ENCODE data around the gene PRKCH.

The PRKCH gene

DNA sequence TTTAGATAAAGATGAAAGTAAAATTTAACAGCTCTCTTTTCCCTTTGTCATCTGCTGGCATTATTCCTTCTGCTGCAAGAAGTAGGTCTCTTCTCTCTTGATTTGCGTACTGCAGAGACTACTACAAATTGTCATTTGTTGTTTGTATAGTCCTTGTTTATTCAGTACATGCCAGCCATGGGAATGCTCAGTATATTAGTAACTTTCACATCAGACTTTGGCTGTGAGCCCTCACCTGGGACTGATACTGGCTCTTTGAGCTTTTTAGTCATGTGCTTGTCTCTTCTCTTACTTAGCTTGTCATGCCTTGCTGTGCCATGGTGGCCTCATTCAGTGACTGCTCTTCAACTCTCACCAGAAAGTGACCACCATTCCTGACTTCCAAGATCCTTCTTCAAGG, 169.8 kb downstream of the PRKCH start:
- DNase-seq = no peak
- intact Hi-C loops (cut with DNase I) = no loop called here

DNA sequence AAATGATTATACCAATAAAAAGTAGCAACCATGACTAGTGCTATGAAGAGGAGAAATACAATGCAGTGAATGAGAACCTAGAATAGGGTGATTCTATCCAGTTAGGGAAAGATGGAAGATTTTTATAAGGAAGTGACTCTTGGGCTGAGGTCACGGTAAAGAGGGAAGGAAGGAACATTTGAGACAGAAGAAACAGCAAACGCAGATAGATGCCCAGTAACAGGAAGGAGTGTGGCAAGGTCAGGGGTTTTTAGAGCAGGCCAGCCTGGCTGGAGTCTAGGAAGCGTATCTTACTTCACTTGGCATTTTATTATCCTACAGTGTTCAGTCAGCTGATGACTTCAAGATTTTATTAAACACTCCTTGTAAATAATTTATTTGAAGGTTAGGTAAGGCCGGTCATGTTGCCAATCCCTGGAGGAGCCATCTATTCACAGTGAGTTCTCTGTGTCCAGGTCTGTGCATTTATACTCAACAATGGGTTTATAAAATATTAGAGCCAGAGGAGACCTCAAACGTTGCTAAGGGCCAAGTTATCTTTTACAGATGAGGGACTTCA, 170.6 kb downstream of the PRKCH start:
- DNase-seq = peak in 4 of 42 donors; percentile 13 to 45 (median 23)

DNA sequence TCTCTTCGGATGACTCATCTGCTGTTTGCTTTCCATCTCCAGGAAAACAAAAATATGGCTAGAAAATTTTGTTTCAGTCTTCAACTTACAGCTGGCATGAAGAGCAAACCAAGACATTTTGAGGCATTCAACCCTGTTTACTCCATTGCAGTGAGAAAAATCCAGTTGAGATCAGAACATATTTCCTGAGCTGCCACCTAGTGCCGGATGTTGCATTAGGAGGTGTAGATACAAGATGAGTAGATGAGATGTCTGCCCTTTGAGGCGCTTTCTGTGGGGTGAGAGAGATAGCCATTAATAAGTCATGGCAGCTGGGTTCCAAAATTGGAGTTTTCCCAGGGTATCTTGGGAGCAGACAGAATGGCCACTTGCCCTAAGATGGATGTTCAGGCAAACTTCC, 171.1 kb downstream of the PRKCH start:
- intact Hi-C loops (cut with DNase I) = no loop called here
- DNase-seq = no peak

More for the DNA sequence above, 170.6 kb downstream of the PRKCH start:
- intact Hi-C loops (cut with DNase I) = no loop called here

DNA sequence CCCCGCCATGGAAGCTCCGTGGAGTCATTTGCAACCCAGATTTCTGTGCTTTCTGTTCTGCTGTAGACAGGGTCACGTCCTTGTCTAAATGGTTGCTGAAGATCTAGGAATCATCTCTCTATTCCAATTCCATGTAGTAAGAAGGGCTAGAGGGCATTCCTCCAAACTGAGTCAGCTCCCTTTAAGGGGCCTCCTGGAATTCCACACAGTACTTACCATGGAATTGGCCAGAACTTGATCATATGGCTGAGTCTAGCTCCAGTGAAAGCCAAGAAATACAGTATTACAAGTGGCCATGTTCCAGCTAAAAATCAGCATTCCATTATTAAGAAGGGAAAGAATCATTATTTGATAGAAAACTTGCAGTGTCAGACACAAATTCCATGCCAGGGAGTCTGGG, 171.9 kb downstream of the PRKCH start:
- no peak for DNase-seq
- intact Hi-C loops (cut with DNase I) = no loop called here

DNA sequence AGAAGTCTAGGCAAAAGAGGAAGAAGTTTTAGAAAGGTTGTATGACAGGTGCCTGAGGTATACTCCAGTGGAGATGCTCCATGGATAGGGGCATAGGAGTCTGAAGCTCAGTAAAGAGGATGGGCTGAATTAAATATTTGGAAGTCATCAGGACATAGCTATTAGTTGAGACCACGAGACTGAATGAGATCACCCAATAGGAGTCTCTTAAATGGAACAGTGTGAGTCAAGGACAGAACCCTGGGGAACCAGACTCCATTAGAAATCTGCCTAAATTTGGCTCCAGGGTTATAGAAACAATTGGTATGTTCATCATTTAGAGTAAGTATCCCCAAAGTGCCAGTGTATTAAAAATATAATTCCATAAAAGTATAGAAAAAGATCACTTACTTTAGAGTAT, 172.6 kb downstream of the PRKCH start:
- DNase-seq = no peak
- intact Hi-C loops (cut with DNase I) = no loop called here

DNA sequence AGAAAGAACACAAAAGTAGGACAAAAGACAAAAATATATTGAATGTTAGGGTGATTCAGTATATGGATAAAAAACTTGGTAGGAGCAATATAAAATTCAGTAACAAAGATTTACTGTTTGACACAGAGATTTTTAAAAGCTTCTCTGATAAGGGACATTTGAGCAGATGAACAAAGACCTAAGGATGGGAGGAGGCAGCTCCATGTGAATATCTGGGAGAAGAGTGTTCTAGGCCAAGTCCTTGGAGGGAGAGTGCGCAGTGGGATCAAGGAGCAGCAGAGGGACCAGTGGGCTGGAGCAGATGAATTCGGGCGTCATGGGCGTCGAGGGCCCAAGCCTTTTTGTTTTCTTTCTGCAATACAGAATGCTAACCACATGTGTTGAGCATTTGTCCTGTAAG, 174.4 kb downstream of the PRKCH start:
- DNase-seq = no peak
- intact Hi-C loops (cut with DNase I) = no loop called here

DNA sequence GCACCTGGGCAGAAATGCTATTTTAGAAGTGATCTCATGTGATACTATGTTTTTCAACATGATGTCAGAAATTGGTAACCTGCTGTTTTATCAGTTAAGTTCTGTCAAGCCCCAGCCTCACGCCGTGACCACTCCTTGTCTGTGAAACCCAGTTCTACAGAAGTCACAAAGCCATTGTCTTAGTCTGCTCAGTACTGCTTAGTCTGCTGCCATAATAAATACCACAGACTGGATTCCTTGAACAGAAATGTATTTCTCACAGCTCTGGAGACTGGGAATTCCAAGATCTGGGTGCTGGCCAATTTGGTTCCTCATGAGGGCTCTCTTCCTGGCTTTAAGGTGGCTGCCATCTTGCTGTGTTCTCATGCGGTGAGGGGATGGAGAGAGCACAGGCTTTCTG, 176.9 kb downstream of the PRKCH start:
- intact Hi-C loops (cut with DNase I) = no loop called here

DNA sequence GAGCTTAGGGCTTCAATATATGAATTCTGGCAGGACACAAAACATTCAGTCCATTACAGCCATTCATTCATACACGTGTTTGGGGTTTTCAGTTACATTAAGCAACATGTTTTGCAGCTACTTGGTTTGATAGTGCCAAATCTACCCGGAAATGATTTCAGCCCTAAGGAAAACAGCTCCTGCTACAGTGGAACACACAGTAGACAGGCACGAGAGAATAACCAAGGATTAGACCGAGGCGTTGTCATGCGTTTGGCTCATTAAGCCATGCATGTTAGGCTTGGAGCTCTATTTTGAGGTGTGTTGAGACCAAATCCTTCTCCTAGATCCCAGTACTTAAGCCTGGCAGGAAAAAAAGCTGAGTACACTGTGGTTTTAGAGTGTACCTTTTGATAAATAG, 177.4 kb downstream of the PRKCH start:
- intact Hi-C loops (cut with DNase I) = no loop called here
- no peak for DNase-seq

More for the DNA sequence above, 176.9 kb downstream of the PRKCH start:
- no peak for DNase-seq

DNA sequence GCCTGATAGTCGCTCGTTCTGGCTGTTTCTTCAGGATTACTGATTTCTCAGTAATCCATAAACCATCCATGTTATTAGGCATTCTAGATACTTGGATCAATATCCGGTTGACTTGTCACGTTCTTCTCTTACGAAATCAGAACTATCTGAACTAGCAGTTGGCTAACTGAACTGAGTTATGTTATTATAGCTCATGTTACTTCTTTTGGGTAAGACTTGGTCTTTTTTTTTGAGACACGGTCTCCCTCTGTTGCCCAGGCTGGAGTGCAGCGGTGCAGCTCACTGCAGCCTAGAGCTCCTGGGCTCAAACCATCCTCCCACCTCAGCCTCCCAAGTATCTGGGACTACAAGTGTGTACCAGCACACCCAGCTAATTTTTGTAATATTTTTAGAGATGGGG, 178.6 kb downstream of the PRKCH start:
- intact Hi-C loops (cut with DNase I) = no loop called here
- DNase-seq = no peak

DNA sequence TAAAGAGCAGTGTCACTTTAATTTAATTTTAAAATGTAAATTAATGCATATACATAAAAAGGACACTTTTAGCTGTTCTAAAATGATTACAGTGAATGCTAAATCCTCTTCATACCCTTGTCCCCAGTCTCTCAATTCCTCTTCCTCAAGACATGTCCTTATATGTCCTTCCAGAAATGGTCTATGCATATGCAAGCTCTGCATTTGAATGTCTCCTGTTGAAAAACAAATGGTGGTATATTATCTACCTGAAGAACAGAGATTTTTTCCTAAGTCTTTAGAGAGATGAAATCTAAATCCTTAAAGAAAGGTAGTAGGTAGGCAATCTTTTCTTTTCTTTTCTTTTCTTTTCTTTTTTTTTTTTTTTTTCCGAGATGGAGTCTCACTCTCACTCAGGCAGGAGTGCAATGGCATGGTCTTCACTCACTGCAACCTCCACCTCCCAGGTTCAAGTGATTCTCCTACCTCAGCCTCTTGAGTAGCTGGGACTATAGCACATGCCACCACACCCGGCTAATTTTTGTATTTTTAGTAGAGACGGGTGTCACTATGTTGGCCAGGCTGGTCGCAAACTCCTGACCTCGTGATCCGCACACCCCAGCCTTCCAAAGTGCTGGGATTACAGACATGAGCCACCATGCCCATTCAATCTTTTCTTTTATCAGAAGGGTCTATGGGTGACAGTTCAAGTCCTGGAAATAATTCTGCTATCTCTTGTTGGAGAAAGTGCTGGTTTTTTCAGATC, 180.5 kb downstream of the PRKCH start:
- no peak for DNase-seq
- intact Hi-C loops (cut with DNase I) = no loop called here

DNA sequence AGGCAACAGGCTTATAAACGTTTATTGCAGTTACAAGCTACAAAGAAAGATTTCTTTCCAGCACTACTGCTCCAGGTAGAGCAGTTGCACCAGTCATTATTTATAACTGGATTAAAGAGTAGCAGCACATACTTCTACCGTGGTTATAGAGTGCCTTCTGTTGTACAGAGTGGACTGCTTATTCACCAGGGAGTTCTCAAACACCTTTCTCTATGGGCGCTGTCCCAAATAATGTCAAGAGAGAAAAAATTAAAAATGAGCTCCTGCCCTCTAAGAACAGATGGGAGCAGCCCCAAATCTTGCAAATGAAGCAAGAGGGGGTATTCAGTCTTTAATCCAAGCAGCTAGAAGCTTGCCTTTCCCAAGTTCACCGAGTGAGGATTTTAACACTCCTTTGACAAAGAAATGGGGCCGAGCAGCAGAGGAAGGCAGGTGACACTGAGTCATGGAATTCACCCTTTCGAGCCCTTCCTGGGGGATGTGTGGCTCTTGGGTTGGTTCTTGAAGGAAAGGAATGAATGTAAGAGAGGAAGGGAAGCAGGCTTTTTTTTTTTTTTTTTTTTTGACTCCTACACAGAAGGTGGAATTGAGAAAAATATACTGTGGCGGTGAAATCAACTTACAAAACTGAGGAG, 181.2 kb downstream of the PRKCH start:
- DNase-seq = no peak
- intact Hi-C loops (cut with DNase I) = no loop called here

DNA sequence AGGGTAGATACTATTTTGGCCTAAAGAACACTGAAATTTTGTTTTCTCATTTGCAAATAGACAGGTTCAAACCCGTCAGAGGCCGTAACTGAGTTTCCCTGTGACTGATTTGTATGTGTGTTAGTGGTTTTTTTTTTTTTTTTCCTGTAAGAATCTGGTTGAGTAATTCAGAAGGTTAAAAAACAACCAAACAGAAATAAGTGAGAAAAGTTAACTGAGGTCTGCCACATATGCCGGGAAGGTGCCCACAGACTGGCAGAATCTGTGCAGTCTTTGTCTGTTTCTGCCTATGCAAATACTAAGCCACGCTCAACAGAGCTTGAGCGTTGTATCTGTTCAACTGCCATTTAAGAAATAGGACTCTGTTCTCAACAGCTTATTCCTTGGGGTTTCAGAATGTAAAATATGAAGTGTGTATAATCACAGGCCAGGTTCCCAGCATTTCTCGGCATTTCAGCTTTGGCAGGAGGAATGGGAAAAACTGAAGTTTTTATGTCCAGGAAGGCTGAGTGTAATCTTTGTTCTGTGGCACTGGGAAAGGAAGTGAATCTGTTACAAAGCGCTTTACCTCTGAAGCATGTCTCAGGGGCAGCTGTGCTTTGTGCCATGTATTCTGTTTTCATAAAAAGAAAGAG, 181.9 kb downstream of the PRKCH start:
- intact Hi-C loops (cut with DNase I) = no loop called here
- no peak for DNase-seq

DNA sequence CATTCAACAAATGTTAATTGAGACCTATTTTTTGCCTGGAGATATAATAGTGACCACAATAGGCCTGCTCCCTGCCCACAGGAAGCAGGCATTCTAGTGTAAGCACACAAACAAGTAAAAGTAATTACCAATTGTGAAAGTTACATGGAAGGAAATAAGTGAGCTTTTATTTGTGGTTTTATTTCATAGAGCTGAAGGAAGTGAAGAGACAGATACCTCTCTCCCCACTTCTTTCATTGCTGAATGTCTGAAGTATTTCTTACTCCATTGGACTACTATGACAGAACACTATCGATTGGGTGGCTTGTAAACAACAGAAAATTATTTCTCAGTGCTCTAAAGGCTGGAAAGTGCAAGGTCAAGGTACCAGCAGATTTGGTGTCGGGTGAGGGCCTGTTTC, 183.5 kb downstream of the PRKCH start:
- DNase-seq = no peak
- intact Hi-C loops (cut with DNase I) = no loop called here

DNA sequence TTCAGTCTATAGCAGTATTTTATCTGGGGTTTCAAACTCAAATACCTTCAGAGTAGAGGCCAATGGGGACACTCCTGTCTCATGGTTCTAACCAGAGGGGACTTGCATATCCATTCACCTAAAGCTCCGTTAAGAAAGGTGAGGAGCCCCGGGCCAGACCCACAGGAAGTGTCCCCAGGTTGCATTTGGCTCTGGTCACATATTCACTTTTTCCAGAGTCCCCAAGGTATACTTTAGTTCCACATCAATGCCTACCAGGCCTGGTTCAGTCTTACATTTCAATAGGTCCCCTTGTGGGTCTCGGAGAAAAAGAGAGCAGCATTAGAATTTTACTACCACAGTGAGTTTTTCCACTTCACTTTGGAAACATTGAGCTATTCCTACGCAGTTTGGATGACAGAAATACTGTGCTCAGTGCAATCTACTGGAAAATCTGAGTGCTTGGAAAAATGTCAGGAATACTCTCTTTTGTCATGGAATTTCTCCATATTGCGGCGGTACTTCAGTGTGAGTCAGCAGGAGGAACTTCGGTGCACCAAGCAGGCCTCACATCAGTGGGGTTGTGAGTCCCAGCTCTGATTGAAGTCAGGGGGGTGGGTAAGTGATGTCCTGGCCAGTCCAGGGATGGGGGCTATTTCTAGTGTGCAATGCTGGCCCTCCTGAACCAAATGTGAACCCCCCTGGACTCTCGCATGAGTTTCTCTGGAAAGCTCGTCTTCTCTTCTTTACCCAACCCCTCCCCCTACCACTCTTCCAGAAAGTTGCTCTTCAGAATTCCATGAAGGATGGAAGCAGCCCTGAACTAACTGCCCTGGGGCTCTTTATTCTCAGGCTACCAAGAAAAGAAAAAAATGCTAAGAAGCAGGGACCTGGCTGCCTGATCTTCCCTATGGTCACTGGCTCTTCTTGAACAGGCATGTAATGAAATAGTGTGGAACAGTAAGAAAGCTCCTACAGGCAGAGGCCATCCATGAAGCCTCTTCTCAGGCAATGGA, 184.7 kb downstream of the PRKCH start:
- intact Hi-C loops (cut with DNase I) = no loop called here
- peak in 1 of 42 donors; percentile 16 for DNase-seq

DNA sequence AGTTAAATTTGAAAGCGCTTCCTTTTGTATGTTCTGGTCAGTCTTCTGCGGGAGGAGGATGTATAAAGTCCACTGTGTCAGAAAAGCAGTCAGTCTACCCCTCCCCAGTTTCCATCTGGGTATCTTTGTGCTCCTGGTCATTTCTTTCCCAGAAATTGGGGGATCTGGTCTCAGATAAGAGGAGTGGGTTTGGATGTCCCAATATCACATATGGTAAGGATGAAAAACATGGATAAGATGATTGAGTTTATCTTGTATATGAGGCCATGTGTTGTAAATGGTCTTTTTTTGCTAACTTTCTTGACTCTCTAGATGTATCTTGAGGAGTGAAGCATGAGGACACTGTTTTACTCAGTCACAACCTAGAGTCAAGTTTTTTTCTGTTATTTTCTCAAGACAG, 187.1 kb downstream of the PRKCH start:
- no peak for DNase-seq
- intact Hi-C loops (cut with DNase I) = no loop called here

DNA sequence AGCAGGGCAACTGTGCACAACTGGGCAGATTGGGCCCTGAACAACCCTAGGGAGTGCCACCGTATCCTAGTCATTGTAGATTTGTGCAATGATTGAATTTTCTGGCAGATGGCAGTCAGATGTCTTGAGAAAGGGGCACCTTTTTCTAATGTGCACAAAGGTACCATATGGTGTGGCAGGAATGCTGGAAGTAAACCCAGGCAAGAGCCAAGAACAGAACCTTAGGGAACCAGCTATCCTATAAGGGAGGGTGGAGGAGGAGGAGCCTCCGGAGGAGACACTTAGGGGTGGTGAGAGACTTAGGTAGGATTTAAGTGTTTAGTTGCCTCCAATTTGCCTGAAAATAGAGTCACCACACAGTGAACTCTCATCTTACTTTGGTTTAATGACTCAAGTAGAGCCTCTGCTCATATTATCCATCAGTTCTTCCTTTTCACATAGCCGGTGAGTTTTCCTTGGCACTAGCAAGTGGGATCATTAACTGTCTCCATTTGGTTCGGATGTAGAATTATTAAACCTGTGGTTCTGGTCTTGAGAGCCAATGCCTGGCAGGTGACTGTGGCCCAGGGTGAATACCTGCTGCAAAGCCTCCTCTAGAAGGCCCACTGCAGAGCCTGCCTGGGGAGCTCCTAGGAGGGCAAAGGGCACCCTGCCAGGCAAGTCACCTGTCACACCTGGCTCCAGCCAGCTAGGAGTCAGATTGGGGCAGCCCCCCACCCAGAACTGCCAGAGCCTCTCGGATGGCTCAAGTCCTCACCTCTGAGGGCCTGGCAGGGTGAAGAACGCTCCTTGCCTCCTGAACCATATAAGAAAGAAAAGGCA, 189.6 kb downstream of the PRKCH start:
- intact Hi-C loops (cut with DNase I) = no loop called here
- peak in 1 of 42 donors; percentile 31 for DNase-seq

DNA sequence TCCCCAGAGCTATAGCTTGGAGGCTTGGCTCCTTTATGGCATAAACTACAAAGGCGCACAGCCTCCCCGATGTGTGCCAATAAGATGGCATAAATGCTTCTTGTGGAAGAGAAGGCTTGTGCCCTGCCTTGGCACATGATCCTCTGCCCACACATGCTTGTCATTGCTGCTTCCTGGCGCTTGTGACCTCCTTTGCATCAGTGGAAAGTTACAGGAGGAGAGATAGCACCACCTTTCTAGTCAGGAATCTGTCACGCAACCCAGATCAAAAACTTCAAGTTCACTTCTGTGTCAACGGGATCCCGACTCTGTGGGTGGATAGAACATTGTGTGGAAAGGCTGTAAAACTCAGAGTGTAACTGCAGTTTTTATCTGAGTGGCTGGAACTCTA, 190.2 kb downstream of the PRKCH start:
- DNase-seq = peak; percentile 36 to 92 (median 74)
- intact Hi-C loops (cut with DNase I) = no loop called here

Data from head of caudate nucleus (tissue), 42 donors.